Kidney (tissue), 14 donors: ENCODE data around the gene KMT2D. TPM values are rescaled to one million over a fixed set of nuclear protein-coding genes. Genes with fewer than 3 reads are reported as not detected.

Experiments
- DNase-seq, 5 donors: peaks; one replicate each; pipeline ENCODE4 v3.0.0-alpha.2; 2013 to 2020
- FAIRE-seq: peaks from 2 replicates; lab custom pipeline; 2012; peaks lifted over from hg19 to GRCh38; lab: Jason Lieb, UNC
- H3K27ac ChIP-seq, 2 donors: one replicate each; pipeline ENCODE4 v1.7.0; 2013; ENCODE audit warnings: low read depth in 2 of 2, low read length in 2 of 2, inconsistent platforms in 1 of 2
- H3K27me3 ChIP-seq: one replicate; pipeline ENCODE4 v1.7.1; 2013; ENCODE audit warnings: low read length, inconsistent platforms; ENCODE audit not compliant: control insufficient read depth, insufficient read depth
- H3K36me3 ChIP-seq, 3 donors: one replicate each; pipeline versions ENCODE4 v1.7.0 to v1.7.1; 2013; ENCODE audit warnings: low read length in 3 of 3, control low read depth in 1 of 3, inconsistent platforms in 1 of 3; ENCODE audit not compliant: insufficient read depth in 3 of 3, control insufficient read depth in 2 of 3
- H3K4me1 ChIP-seq, 3 donors: one replicate each; pipeline versions ENCODE4 v1.7.0 to v1.7.1; 2013; ENCODE audit warnings: low read length in 3 of 3, inconsistent platforms in 1 of 3, low read depth in 1 of 3; ENCODE audit not compliant: control insufficient read depth in 2 of 3, insufficient read depth in 2 of 3
- H3K4me3 ChIP-seq, 3 donors: one replicate each; pipeline versions ENCODE4 v1.7.0 to v1.8.1; 2013; ENCODE audit warnings: low read length in 3 of 3, control low read depth in 1 of 3, inconsistent platforms in 1 of 3
- H3K9ac ChIP-seq, 3 donors: one replicate each; pipeline versions ENCODE4 v1.7.0 to v1.7.1; 2013; ENCODE audit warnings: low read length in 3 of 3, control low read depth in 1 of 3, inconsistent platforms in 1 of 3
- H3K9me3 ChIP-seq, 3 donors: one replicate each; pipeline versions ENCODE4 v1.7.0 to v1.7.1; 2013; ENCODE audit warnings: low read length in 3 of 3, control low read depth in 1 of 3, inconsistent platforms in 1 of 3; ENCODE audit not compliant: control insufficient read depth in 2 of 3, insufficient read depth in 1 of 3
- CTCF ChIP-seq: IDR thresholded peaks from 3 replicates; pipeline ENCODE4 v1.5.1; 2012; ENCODE audit warnings: mild to moderate bottlenecking, moderate library complexity, borderline replicate concordance; ENCODE audit not compliant: insufficient read depth; ENCODE audit errors: extremely low read depth
- intact Hi-C: fragments of 100-400 bp; cut with DNase I; formaldehyde crosslinking; loops from one replicate; pipeline ENCODE4 v1.11.1; 2022
- polyA plus RNA-seq: library from polyadenylated mRNA; stranded (reverse); fragments of 350-450 nt; fragmentation: Illumina TruSeq; extraction: RNeasy Lipid Tissue Mini Kit (QIAGEN cat#74804); gene quantifications from one replicate; pipeline ENCODE4 v1.2.3, GENCODE V29; 2014; ENCODE audit warnings: low read depth, low replicate concordance; ENCODE audit not compliant: insufficient read depth
- total RNA-seq: library from RNA; stranded (reverse); fragmentation: NEBNext Ultra II Directional; extraction: Animal tissue kit (Norgen Biotek cat#: 25700); gene quantifications from one replicate; pipeline ENCODE4 v1.2.1, GENCODE V29; 2021
- donor health status: control.
- donor health status: control.
- donor health status: control.
- donor health status: control.
- donor health status: control.
- donor health status: DM: yes; HTN: yes; CAD: no.
- donor health status: Normal renal cell carcinoma (clear cell type).

Gene KMT2D
- total and polyA plus RNA-seq, 2 donors from 2014 or later: 5.0 to 89.9 TPM

- H3K4me3 ChIP-seq: no peak overlapping the region
- H3K27ac ChIP-seq: no peak overlapping the region
- peaks cover 3 to 21% (median 16%) of the 10 kb centered on the region in 3 donors for H3K4me1 ChIP-seq
- TF ChIP-seq CTCF: no peak
- H3K9me3 ChIP-seq: no peaks in the 10 kb centered on the region
- DNase-seq (peak in 1 of 5 donors; percentile 37), FAIRE-seq (no peak)
- intact Hi-C loops: no loop called here
- no peaks in the 10 kb centered on the region for H3K27me3 ChIP-seq
- peaks cover 9 to 58% (median 51%) of the 10 kb centered on the region in 3 donors for H3K36me3 ChIP-seq
- no peak overlapping the region for H3K9ac ChIP-seq
Measured at GRCh38 chr12:49052451-49053208, 8.0 kb downstream of the KMT2D start.

DNA sequence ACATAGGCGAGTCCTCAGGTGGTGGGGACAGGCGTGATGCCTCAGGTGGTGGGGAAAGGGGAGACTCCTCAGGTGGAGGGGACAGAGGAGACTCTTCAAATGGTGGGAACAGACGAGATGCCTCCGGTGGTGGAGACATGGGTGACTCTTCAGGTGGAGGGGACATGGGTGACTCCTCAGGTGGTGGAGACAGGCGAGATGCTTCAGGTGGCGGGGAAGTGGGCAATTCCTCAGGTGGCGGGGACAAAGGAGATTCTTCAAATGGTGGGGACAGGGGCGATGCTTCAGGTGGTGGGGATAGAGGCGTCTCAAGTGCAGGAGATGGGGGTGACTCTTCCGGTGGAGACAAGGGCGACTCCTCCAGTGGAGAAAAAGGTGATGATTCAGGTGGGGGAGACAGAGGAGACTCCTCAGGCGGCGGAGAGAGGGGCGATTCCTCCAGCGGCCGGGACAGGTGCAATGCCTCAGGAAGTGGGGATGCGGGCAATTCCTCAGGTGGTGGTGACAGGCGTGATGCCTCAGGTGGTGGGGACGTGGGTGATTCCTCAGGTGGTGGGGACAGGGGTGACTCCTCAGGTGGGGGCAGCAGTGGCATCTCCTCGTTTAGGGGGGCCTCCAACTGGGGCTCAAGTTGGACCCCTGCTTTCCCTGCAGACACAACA is 8.7 kb downstream of the KMT2D start:
- H3K27ac ChIP-seq: no peak overlapping the region
- peaks cover 9 to 65% (median 53%) of the 10 kb centered on the region in 3 donors for H3K36me3 ChIP-seq
- no peak overlapping the region for H3K4me3 ChIP-seq
- DNase-seq (peak in 1 of 5 donors; percentile 66), FAIRE-seq (no peak)
- H3K9me3 ChIP-seq: no peaks in the 10 kb centered on the region
- H3K4me1 ChIP-seq: peaks cover 3 to 14% (median 10%) of the 10 kb centered on the region in 3 donors
- intact Hi-C loops: no loop called here
- H3K9ac ChIP-seq: no peak overlapping the region
- no peak for TF ChIP-seq CTCF
- H3K27me3 ChIP-seq: no peaks in the 10 kb centered on the region

DNA sequence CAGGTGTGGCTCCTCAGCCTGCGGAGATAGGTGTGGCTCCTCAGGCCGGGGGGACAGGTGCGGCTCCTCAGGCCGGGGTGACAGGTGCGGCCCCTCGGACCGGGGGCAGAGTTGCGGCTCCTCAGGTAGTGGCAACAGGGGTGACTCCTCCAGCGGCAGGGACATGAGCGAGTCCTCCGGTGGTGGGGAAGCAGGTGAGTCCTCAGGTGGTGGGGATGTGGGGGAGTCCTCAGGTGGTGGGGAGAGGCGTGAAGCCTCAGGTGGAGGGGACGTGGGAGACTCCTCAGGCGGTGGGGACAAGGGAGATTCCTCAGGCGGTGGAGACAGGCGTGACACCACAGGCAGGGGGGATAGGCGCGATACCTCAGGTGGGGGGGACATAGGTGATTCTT is 9.2 kb downstream of the KMT2D start:
- no peak for TF ChIP-seq CTCF
- Histone ChIP-seq H3K36me3 (peaks cover 9 to 69% (median 53%) of the 10 kb centered on the region in 3 donors), H3K9ac (no peak overlapping the region), H3K9me3 (no peaks in the 10 kb centered on the region), H3K4me1 (peaks cover 0 to 9% (median 4%) of the 10 kb centered on the region in 3 donors), H3K4me3 (no peak overlapping the region), H3K27me3 (no peaks in the 10 kb centered on the region), H3K27ac (no peak overlapping the region)
- DNase-seq (peak in 1 of 5 donors; percentile 58), FAIRE-seq (no peak)
- intact Hi-C loops: no loop called here
